Measurements from ENCODE around the gene OR2B2. TPM values are rescaled to one million over a fixed set of nuclear protein-coding genes. Genes with fewer than 3 reads are reported as not detected.

Gene OR2B2
- total RNA-seq, 1 donor from 2014 or later: not detected

DNA sequence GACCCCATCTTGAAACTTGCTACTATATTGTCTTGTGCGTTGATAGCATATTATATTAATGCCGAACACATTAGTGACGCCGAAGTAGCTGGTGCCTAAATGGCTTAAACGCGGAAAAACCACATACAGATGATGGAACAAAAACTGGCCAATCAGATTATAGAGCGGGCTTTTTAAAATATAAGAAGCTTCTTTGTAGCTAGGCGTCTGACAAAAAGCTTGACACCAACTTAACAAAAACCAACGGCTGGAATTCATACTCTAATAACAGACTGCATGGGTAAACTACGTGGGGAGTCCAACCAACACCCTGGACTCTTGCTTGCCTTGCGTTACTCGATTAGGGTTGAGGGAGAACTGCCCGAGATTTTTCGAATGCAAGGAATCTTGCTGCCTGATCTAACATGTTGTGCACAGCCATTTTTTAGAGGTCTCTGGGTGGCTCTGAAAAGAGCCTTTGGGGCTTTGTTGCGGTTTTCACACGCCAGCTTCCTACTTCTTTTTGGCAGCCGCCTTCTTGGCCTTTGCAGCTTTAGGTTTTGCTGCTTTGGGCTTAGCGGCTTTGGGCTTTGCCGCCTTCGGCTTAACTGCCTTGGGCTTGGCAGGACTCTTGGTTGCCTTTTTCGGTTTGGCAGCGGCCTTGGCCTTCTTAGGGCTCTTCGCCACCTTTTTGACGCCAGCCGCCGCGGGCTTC lies 45.7 kb downstream of the OR2B2 start:
- peak; percentile 90 for DNase-seq

DNA sequence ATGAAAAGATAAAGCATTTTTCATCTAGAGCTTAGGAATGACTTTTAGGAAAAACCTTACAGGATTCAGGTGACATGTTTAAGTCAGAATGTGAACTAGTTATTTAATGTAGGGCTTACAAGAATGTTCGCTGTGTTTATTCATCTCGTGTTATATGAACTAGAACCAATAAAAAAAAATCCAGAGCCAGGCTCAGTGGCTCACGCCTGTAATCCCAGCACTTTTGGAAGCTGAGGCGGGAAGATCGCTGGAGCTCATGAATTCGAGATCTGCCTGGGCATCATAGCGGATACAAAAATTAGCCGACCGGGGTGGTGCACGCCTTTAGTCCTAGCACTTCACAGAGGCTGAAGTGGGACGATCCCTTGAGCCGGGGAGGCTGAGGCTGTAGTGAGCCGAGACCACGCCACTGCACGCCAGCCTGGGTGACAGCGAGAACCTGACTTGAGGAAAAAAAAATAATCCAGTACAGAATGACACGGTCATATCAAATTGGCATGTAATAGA lies 46.3 kb downstream of the OR2B2 start:
- no peak for DNase-seq

DNA sequence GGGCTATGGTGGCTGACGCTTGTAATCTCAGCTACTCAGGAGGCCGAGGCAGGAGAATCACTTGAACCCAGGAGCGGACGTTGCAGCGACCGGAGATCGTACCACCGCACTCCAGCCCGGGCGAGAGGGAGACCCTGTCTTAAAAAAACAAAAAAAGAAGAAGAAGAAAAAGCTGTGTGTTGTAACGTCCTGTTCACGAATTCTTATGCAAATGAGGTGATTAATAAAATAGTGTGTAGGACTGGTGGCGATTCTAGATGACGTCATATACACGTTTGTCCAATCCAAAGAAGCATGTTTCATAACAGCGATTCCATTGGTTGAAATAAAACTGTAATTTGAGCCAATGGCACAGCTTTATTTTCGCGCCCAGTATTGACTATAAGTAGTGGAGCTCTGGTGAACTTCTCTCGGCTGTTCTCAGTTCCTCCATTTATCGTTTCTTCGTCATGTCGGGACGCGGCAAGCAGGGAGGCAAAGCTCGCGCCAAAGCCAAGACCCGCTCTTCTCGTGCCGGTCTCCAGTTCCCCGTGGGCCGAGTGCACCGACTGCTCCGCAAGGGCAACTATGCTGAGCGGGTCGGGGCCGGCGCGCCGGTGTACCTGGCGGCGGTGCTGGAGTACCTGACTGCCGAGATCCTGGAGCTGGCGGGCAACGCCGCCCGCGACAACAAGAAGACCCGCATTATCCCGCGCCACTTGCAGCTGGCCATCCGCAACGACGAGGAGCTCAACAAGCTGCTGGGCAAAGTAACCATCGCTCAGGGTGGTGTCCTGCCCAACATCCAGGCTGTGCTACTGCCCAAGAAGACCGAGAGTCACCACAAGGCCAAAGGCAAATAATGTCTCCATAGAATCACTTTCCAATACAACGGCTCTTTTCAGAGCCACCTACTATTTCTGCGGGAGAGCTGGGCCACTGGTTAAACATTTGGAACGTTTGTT lies 47.0 kb downstream of the OR2B2 start:
- DNase-seq: peak; percentile 98

DNA sequence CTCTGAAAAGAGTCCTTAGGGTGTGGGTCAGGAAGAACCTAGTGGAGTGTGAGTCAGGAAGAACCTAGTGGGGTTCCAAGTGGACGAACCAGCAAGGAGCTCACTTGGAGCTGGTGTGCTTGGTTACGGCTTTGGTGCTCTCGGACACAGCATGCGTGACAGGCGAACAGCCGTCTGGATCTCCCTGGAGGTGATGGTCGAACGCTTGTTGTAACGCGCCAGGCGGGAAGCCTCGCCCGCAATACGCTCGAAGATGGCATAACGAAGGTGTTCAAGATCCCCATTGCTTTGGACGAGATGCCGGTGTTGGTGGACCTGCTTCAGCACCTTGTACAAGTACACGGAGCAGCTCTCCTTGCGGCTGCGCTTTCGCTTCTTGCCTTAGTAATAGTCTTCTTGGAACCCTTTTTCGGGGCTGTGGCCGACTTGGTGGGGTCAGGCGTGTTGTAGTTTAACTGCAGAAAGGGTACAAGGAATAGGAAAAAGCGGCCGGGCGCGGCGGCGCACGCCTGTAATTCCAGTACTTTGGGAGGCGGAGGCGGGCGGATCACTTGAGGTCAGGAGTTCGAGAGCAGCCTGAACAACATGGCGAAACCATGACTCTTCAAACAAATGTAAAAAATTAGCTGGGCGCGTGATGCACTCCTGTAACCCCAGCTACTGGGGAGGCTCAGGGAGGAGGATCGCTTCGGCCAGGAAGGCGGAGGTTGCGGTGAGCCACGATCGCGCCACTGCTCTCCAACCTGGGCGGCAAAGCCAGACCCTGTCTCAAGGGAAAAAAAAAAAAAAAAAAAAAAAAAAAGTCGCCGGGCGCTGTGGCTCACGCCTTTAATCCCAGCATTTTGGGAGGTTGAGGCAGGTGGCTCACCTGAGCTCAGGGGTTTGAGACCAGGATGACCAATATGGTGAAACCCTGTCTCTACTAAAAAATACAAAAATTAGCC lies 48.0 kb downstream of the OR2B2 start:
- peak; percentile 46 for DNase-seq

DNA sequence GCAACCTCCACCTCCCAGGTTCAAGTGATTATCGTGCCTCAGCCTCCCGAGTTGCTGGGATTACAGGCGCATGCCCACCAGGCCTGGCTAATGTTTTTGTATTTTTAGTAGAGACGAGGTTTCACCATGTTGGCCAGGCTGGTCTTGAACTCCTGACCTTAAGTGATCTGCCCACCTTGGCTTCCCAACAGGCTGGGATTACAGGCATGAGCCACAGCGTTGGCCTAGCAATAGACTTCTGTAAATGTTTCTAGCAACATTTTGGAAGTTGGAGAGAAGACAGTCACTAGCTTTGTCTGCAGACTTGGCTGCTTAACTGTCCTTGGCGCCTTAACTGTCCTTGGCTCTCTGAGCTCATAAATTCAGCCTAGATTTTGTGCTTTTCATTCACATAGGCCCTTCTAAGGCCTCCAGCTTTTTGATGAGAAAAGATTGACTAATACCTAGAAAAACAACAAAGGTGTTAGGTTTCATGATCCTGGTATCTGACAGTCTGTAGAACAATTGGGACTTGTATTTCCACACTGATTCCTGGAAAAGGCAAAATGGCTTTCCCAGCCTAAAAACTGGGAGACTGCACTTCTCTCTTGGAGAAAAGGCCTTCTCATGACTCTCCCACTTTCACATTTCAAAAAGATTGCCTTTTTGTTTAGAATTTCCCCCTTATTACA lies 49.7 kb downstream of the OR2B2 start:
- no peak for DNase-seq

DNA sequence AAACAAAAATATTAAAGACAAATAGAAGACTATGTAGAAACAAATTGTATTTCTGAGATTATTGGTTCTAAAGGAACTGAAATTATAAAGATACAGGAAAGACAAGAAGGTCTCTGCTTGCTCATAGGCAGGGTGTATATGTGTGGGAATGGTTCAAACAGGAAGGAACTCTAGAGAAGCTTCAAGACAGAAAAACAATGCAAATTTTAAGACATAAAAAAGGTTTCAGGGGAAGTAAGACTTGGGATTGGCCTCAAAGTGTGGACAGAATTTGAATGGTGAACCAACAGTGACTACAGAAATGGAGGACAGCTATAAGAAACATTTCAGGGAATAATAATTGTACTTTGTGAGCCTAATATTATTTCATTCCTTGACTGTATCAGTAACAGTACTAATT lies 50.3 kb downstream of the OR2B2 start:
- DNase-seq: no peak

DNA sequence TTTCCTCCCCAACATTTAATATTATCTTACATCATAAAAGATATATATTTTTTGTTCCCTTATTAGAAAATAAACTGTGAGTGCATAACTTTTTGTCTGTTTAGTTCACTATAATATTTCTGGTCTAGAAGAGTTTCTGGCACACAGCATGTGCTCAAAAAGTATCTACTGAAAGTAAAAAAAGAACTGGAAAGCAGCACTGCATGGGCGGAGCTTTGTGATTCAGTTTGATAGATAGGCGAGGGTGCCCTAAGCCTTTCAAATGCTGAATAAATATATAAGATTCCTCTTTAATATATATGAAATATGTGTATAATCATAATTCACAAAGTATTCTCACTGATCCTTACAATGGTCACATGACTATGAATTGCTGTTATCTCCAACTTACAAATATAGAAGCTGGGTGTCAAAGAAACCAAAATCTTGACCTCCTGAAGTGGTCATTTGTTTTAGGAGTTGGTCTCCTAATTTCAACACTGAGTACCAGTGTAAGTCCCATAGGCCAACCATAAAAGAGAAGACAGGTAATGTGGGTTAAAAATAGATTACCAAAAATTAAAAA lies 50.8 kb downstream of the OR2B2 start:
- no peak for DNase-seq

Small RNAs within 50 kb of the gene (small RNA-seq; reads per million reads assigned to genes)
- not detected for gene RNU7-26P (ENCODE audit: low replicate concordance)

Other genes starting within 250 kb of the OR2B2 start
- not detected for gene OR2B6, start 44.8 kb upstream of the OR2B2 start, total RNA-seq
- 0.72 TPM for gene ZNF165, start 168.2 kb upstream of the OR2B2 start, total RNA-seq
- gene ZSCAN16, start 212.2 kb upstream of the OR2B2 start, total RNA-seq: 3.5 TPM
- 29.8 TPM for gene ZKSCAN8, start 229.5 kb upstream of the OR2B2 start, total RNA-seq